Measurements from ENCODE around the gene ZNF284.

The ZNF284 gene

GRCh38 chr19:44069415-44069814 is 2.5 kb upstream of the ZNF284 start:
- H2AFZ ChIP-seq (ENCODE audit: low read length): no peak overlapping the region
- no peak for TF ChIP-seq CTCF (IDR thresholded peaks at IDR 0.05; ENCODE audit: low read length)
- no peak for TF ChIP-seq EZH2 (IDR thresholded peaks at IDR 0.05; ENCODE audit: borderline replicate concordance, low read length)
- no peaks in the 10 kb centered on the region for H3K4me1 ChIP-seq (ENCODE audit: insufficient read depth, low read length, severe bottlenecking)
- H3K9ac ChIP-seq (ENCODE audit: low read length): no peak overlapping the region
- H3K36me3 ChIP-seq (ENCODE audit: insufficient read depth, low read length): no peaks in the 10 kb centered on the region
- no peaks in the 10 kb centered on the region for H3F3A ChIP-seq (ENCODE audit: insufficient read depth, low read length)
- no peaks in the 10 kb centered on the region for H3K27me3 ChIP-seq (ENCODE audit: insufficient read depth, low read length)
- no peaks in the 10 kb centered on the region for H3K9me2 ChIP-seq (ENCODE audit: low read depth, low read length)
- no peak overlapping the region for H3K27ac ChIP-seq (ENCODE audit: low read depth, low read length, poor library complexity, severe bottlenecking)
- no peaks in the 10 kb centered on the region for H4K20me1 ChIP-seq (ENCODE audit: insufficient read depth, low read length)
- no peak overlapping the region for H3K4me3 ChIP-seq (ENCODE audit: low read depth, low read length, poor library complexity, severe bottlenecking)
- H3K4me2 ChIP-seq (ENCODE audit: low read length): no peak overlapping the region
- H3K79me2 ChIP-seq (ENCODE audit: insufficient read depth, low read length): no peaks in the 10 kb centered on the region
- H3K9me3 ChIP-seq (ENCODE audit: low read length): peaks cover 4% of the 10 kb centered on the region; the same call in 1 of the 2 replicates

GRCh38 chr19:44072543-44073401 is 813 bp downstream of the ZNF284 start:
- Histone ChIP-seq H4K20me1 (ENCODE audit: insufficient read depth, low read length) (no peaks in the 10 kb centered on the region), H3K79me2 (ENCODE audit: insufficient read depth, low read length) (no peaks in the 10 kb centered on the region), H3K4me3 (ENCODE audit: low read depth, low read length, poor library complexity, severe bottlenecking) (no peak overlapping the region), H3K36me3 (ENCODE audit: insufficient read depth, low read length) (no peaks in the 10 kb centered on the region), H3K27me3 (ENCODE audit: insufficient read depth, low read length) (no peaks in the 10 kb centered on the region), H3K9me3 (ENCODE audit: low read length) (no peaks in the 10 kb centered on the region), H3K9me2 (ENCODE audit: low read depth, low read length) (no peaks in the 10 kb centered on the region), H3F3A (ENCODE audit: insufficient read depth, low read length) (no peaks in the 10 kb centered on the region), H3K4me2 (ENCODE audit: low read length) (no peak overlapping the region), H3K4me1 (ENCODE audit: insufficient read depth, low read length, severe bottlenecking) (no peaks in the 10 kb centered on the region), H3K27ac (ENCODE audit: low read depth, low read length, poor library complexity, severe bottlenecking) (no peak overlapping the region), H2AFZ (ENCODE audit: low read length) (no peak overlapping the region), H3K9ac (ENCODE audit: low read length) (no peak overlapping the region)
- no peak for TF ChIP-seq CTCF (IDR thresholded peaks at IDR 0.05; ENCODE audit: low read length)
- TF ChIP-seq EZH2 (IDR thresholded peaks at IDR 0.05; ENCODE audit: borderline replicate concordance, low read length): no peak

GRCh38 chr19:44076325-44076724 is 4.4 kb downstream of the ZNF284 start:
- H3K36me3 ChIP-seq (ENCODE audit: insufficient read depth, low read length): no peaks in the 10 kb centered on the region
- no peak overlapping the region for H3K4me3 ChIP-seq (ENCODE audit: low read depth, low read length, poor library complexity, severe bottlenecking)
- H3K79me2 ChIP-seq (ENCODE audit: insufficient read depth, low read length): no peaks in the 10 kb centered on the region
- no peak overlapping the region for H2AFZ ChIP-seq (ENCODE audit: low read length)
- no peak overlapping the region for H3K4me2 ChIP-seq (ENCODE audit: low read length)
- H3K4me1 ChIP-seq (ENCODE audit: insufficient read depth, low read length, severe bottlenecking): no peaks in the 10 kb centered on the region
- H3K9ac ChIP-seq (ENCODE audit: low read length): no peak overlapping the region
- no peaks in the 10 kb centered on the region for H4K20me1 ChIP-seq (ENCODE audit: insufficient read depth, low read length)
- no peak overlapping the region for H3K27ac ChIP-seq (ENCODE audit: low read depth, low read length, poor library complexity, severe bottlenecking)
- H3K9me2 ChIP-seq (ENCODE audit: low read depth, low read length): no peaks in the 10 kb centered on the region
- H3K9me3 ChIP-seq (ENCODE audit: low read length): no peaks in the 10 kb centered on the region
- no peaks in the 10 kb centered on the region for H3K27me3 ChIP-seq (ENCODE audit: insufficient read depth, low read length)
- no peak for TF ChIP-seq EZH2 (IDR thresholded peaks at IDR 0.05; ENCODE audit: borderline replicate concordance, low read length)
- no peak for TF ChIP-seq CTCF (IDR thresholded peaks at IDR 0.05; ENCODE audit: low read length)
- no peaks in the 10 kb centered on the region for H3F3A ChIP-seq (ENCODE audit: insufficient read depth, low read length)
